Right atrium auricular region (tissue), 2 donors: ENCODE results near the gene IL9. TPM values are rescaled to one million over a fixed set of nuclear protein-coding genes. Genes with fewer than 3 reads are reported as not detected.

ENCODE experiments used
- DNase-seq: peaks from one replicate; pipeline ENCODE4 v3.0.0-alpha.2; 2019; ENCODE audit warnings: low spot score
- H3K27ac ChIP-seq, 2 donors: fragments of 200-600 bp; sonication (generic); 1 replicate in 1 of 2; 2 replicates in 1 of 2; pipeline ENCODE4 v1.5.1; 2016 to 2019
- H3K27me3 ChIP-seq, 2 donors: fragments of 200-600 bp; sonication (generic); one replicate each; pipeline versions ENCODE4 v1.5.1 to v1.6.0; 2017 to 2019
- H3K36me3 ChIP-seq: fragments of 200-600 bp; sonication (generic); one replicate; pipeline ENCODE4 v1.5.1; 2016
- H3K4me1 ChIP-seq, 2 donors: fragments of 200-600 bp; sonication (generic); one replicate each; pipeline versions ENCODE4 v1.5.1 to v1.6.0; 2017 to 2019
- H3K4me3 ChIP-seq, 2 donors: fragments of 200-600 bp; sonication (generic); 1 replicate in 1 of 2; 2 replicates in 1 of 2; pipeline ENCODE4 v1.5.1; 2017 to 2019; ENCODE audit warnings: mild to moderate bottlenecking in 1 of 2, moderate library complexity in 1 of 2
- H3K9me3 ChIP-seq, 2 donors: fragments of 200-600 bp; sonication (generic); one replicate each; pipeline ENCODE4 v1.5.1; 2019
- CTCF ChIP-seq, 2 donors: fragments of 200-600 bp; sonication (generic); IDR thresholded peaks; one replicate each; pipeline ENCODE4 v1.5.1; 2019; ENCODE audit warnings: antibody characterized with exemption in 2 of 2
- total RNA-seq, 2 donors: library from RNA; depleted of rRNA; stranded (reverse); fragments of >200 nt; gene quantifications; one replicate each; pipeline ENCODE4 v1.1.0, GENCODE V29; 2016

The IL9 gene
- total RNA-seq, 2 donors from 2014 or later, result not detected

GRCh38 chr5:135868681-135869080 lies 27.0 kb downstream of the IL9 start:
- no peak for TF ChIP-seq CTCF (IDR thresholded peaks at IDR 0.05)
- H3K36me3 ChIP-seq, result no peaks in the 10 kb centered on the region
- no peak for DNase-seq
- H3K4me1 ChIP-seq, result peaks cover 0 to 3% of the 10 kb centered on the region in 2 donors
- H3K27me3 ChIP-seq, result no peaks in the 10 kb centered on the region
- H3K27ac ChIP-seq, result no peak overlapping the region
- H3K9me3 ChIP-seq, result no peaks in the 10 kb centered on the region
- H3K4me3 ChIP-seq, result no peak overlapping the region

DNA sequence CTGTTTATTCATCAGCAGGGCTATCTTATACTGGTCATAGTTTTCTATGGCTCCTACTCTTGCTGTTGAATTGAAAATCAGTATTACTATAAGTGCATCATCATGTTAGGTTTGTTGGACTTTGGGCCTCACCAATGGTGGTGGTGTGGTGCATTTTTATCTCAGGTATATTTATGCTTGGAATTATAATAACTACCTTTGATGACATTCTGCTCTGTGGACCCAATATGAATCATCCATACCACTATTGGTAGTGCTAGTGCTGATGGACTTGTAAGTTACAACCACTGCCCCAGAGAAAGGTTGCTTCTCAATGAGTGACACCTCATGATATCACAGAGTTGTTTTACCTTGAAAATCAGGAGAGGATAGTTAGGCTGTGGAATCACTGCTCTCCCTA lies 28.0 kb downstream of the IL9 start:
- H3K27ac ChIP-seq, result no peak overlapping the region
- H3K4me3 ChIP-seq, result no peak overlapping the region
- TF ChIP-seq CTCF (IDR thresholded peaks at IDR 0.05), result no peak
- no peaks in the 10 kb centered on the region for H3K27me3 ChIP-seq
- H3K36me3 ChIP-seq, result no peaks in the 10 kb centered on the region
- peaks cover 0 to 3% of the 10 kb centered on the region in 2 donors for H3K4me1 ChIP-seq
- DNase-seq, result no peak
- H3K9me3 ChIP-seq, result no peaks in the 10 kb centered on the region

GRCh38 chr5:135866016-135866415 lies 29.6 kb downstream of the IL9 start:
- TF ChIP-seq CTCF (IDR thresholded peaks at IDR 0.05), result no peak
- Histone ChIP-seq H3K9me3 (no peaks in the 10 kb centered on the region), H3K27ac (no peak overlapping the region), H3K4me3 (no peak overlapping the region), H3K36me3 (no peaks in the 10 kb centered on the region), H3K27me3 (no peaks in the 10 kb centered on the region), H3K4me1 (peaks cover 0 to 3% of the 10 kb centered on the region in 2 donors)
- DNase-seq, result no peak

DNA sequence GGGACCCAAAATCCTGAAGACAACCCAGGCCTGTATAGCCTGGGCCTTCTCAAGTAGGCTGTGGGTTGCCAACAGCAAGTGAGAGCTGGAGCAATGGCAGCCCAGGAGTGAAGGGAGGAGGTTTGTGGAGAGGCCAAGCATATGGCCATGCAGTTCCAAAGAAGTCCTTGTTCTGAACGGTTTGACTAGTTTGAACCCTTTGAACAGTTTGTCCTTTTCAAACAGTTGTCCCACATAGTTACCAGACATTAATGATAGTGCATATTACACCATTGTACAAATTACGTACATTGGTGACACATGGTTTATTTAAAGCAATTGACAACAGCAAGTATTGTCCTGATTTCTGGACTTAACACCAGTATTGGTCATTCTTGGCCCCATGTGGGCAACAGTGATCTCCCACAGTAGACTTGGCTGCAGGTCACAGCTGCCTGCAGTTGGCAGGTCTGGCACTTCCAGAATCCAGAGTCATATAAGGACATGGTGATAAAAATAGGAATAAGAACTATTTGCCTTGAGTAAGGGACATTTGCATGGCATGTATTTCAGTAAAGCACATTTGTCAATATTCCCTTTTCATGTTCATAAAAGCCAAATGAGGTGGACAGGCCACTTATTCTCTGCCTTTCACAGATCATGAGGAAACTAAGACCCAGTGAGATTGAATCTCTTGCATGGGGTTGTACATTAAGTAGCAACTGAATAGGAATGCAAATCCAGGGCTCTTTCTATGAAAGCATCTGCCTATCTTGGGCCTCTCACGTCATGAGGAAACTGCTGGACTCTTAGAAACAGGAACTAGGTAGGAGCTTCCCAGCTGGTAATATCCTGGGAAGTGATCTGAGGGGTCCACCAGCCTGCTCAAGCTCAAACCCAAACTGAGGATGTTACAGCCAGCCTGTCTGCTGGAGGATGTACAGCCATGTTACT lies 30.9 kb downstream of the IL9 start:
- Histone ChIP-seq H3K27ac (peak overlapping the region in 1 of 2 donors; percentile 27), H3K4me1 (peaks cover 0 to 3% of the 10 kb centered on the region in 2 donors), H3K4me3 (no peak overlapping the region), H3K27me3 (no peaks in the 10 kb centered on the region), H3K36me3 (no peaks in the 10 kb centered on the region), H3K9me3 (no peaks in the 10 kb centered on the region)
- no peak for DNase-seq
- TF ChIP-seq CTCF (IDR thresholded peaks at IDR 0.05), result no peak

GRCh38 chr5:135862744-135863143 lies 32.9 kb downstream of the IL9 start:
- peaks cover 0 to 3% of the 10 kb centered on the region in 2 donors for H3K4me1 ChIP-seq
- no peaks in the 10 kb centered on the region for H3K36me3 ChIP-seq
- H3K9me3 ChIP-seq, result no peaks in the 10 kb centered on the region
- no peak overlapping the region for H3K27ac ChIP-seq
- no peak for DNase-seq
- H3K27me3 ChIP-seq, result no peaks in the 10 kb centered on the region
- no peak overlapping the region for H3K4me3 ChIP-seq
- no peak for TF ChIP-seq CTCF (IDR thresholded peaks at IDR 0.05)
